ENCODE data around the gene PCDH10.

DNA sequence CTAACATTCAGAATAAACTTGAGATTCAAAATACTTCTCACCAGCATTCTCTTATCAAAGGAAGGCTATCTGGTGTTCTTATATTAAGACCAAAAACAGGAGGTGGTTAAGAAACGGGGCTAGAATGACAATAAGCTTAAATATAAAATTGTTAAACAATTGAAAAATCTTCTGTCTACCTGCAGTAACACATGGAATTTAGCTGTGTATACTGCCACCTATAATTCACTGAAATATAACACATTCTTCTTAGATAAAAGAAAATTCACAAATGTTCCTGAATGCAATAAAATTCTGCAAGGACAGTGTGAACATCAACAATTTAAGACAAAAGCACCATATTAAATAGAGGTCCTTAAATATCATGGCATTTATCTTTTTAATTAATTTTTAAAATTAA, 11.5 kb upstream of the PCDH10 start:
- no peak for TF ChIP-seq POLR2A (IDR thresholded peaks at IDR 0.05)
- TF ChIP-seq, protein P1, sequence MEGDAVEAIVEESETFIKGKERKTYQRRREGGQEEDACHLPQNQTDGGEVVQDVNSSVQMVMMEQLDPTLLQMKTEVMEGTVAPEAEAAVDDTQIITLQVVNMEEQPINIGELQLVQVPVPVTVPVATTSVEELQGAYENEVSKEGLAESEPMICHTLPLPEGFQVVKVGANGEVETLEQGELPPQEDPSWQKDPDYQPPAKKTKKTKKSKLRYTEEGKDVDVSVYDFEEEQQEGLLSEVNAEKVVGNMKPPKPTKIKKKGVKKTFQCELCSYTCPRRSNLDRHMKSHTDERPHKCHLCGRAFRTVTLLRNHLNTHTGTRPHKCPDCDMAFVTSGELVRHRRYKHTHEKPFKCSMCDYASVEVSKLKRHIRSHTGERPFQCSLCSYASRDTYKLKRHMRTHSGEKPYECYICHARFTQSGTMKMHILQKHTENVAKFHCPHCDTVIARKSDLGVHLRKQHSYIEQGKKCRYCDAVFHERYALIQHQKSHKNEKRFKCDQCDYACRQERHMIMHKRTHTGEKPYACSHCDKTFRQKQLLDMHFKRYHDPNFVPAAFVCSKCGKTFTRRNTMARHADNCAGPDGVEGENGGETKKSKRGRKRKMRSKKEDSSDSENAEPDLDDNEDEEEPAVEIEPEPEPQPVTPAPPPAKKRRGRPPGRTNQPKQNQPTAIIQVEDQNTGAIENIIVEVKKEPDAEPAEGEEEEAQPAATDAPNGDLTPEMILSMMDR (IDR thresholded peaks at IDR 0.05), result no peak

All from thyroid gland (tissue), 4 donors.